Chondrocyte (in vitro differentiated cells): ENCODE results near the gene THADA. TPM values are rescaled to one million over a fixed set of nuclear protein-coding genes. Genes with fewer than 3 reads are reported as not detected.

ENCODE experiments used
- DNase-seq: peaks from one replicate; pipeline ENCODE4 v3.0.0; 2021; ENCODE audit warnings: mixed read lengths, low spot score
- H3K27ac Mint-ChIP-seq: one replicate; pipeline ENCODE4 v1.8.0; 2021; ENCODE audit warnings: mild to moderate bottlenecking, moderate library complexity, mixed read lengths; ENCODE audit not compliant: unreplicated experiment
- H3K27me3 Mint-ChIP-seq: 2 replicates; pipeline ENCODE4 v1.8.0; 2021; ENCODE audit warnings: low read depth, mixed read lengths
- H3K36me3 Mint-ChIP-seq: 2 replicates; pipeline ENCODE4 v1.8.0; 2021; ENCODE audit warnings: low read depth, mixed read lengths
- H3K4me1 Mint-ChIP-seq: 2 replicates; pipeline ENCODE4 v1.8.0; 2021; ENCODE audit warnings: low read depth, mild to moderate bottlenecking, mixed read lengths
- H3K4me3 Mint-ChIP-seq: one replicate; pipeline ENCODE4 v1.8.0; 2021; ENCODE audit warnings: mild to moderate bottlenecking, moderate library complexity, mixed read lengths; ENCODE audit not compliant: unreplicated experiment
- H3K9me3 Mint-ChIP-seq: 2 replicates; pipeline ENCODE4 v1.8.0; 2021; ENCODE audit warnings: low read depth, mixed read lengths
- total RNA-seq: library from RNA; stranded (reverse); gene quantifications from 3 replicates; pipeline ENCODE4 v1.2.1, GENCODE V29; 2021
- TF ChIP-seq, protein P1 (sequence below): fragments of 200-600 bp; sonication (generic); IDR thresholded peaks from 2 replicates; pipeline ENCODE4 v1.5.0; 2021; ENCODE audit warnings: antibody characterized with exemption, mild to moderate bottlenecking, moderate library complexity

Gene THADA
- total RNA-seq, 1 donor from 2014 or later: 28.4 TPM

DNA sequence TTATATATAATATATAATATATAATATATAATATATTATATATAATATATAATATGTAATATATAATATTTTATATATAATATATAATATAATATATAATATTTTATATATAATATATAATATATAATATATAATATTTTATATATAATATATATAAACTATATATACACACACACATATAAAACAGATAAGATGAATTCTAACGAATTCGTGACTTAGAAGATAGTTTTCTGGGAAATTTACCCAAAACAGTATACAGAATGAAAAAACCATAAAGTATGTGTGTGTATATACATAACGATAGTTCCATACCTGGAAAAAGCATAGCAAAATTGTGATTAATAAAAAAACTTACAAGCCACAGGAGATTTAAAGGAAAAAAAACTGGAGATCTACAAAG lies 80.6 kb downstream of the THADA start:
- no peak overlapping the region for H3K4me3 Mint-ChIP-seq
- H3K9me3 Mint-ChIP-seq: peaks cover 3% of the 10 kb centered on the region
- no peak overlapping the region for H3K27ac Mint-ChIP-seq
- TF ChIP-seq, protein P1, sequence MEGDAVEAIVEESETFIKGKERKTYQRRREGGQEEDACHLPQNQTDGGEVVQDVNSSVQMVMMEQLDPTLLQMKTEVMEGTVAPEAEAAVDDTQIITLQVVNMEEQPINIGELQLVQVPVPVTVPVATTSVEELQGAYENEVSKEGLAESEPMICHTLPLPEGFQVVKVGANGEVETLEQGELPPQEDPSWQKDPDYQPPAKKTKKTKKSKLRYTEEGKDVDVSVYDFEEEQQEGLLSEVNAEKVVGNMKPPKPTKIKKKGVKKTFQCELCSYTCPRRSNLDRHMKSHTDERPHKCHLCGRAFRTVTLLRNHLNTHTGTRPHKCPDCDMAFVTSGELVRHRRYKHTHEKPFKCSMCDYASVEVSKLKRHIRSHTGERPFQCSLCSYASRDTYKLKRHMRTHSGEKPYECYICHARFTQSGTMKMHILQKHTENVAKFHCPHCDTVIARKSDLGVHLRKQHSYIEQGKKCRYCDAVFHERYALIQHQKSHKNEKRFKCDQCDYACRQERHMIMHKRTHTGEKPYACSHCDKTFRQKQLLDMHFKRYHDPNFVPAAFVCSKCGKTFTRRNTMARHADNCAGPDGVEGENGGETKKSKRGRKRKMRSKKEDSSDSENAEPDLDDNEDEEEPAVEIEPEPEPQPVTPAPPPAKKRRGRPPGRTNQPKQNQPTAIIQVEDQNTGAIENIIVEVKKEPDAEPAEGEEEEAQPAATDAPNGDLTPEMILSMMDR: no peak
- no peaks in the 10 kb centered on the region for H3K27me3 Mint-ChIP-seq
- H3K4me1 Mint-ChIP-seq: peaks cover 56% of the 10 kb centered on the region
- H3K36me3 Mint-ChIP-seq: peaks cover 4% of the 10 kb centered on the region
- no peak for DNase-seq

DNA sequence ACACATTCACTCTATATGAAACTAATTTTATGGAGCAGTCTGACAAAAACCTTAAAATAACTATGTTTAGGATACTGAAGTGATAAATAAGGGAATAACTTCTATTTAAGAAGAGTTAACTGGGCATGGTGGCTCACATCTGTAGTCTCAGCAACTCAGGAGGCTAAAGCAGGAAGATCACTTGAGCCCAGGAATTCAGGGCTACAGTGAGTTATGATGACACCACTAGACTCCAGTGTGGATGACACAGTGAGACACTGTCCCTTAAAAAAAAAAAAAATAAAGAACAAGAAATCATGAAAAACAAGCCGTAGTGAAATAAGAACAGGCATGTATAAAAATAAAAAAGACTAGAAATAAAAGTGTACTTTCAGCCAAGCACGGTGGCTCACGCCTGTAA lies 82.0 kb downstream of the THADA start:
- Mint-ChIP-seq H3K4me3 (no peak overlapping the region), H3K27me3 (no peaks in the 10 kb centered on the region), H3K9me3 (peaks cover 3% of the 10 kb centered on the region), H3K4me1 (peaks cover 41% of the 10 kb centered on the region), H3K36me3 (peaks cover 4% of the 10 kb centered on the region), H3K27ac (no peak overlapping the region)
- DNase-seq: no peak
- TF ChIP-seq, protein P1: no peak

DNA sequence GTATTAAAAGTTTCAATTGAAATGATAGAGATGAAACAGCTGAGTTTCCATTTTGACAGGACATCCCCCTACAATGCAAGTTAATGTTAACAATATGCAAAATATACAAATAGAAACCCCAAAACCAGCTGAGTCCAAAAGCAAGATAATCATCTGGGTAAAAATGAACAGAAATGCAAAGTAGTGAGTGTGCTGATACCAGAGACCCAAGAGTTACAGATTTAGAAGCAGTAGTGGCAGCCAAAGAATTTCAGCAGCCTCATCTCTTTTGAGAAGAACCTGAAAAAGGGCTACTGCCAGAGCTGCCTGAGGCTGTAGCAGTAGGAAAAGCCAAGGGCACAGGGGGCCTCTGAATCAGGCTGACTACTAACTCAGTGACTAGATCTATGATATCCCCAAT lies 82.6 kb downstream of the THADA start:
- no peak for DNase-seq
- H3K4me3 Mint-ChIP-seq: no peak overlapping the region
- H3K36me3 Mint-ChIP-seq: peaks cover 6% of the 10 kb centered on the region
- TF ChIP-seq, protein P1: no peak
- H3K9me3 Mint-ChIP-seq: peaks cover 3% of the 10 kb centered on the region
- H3K27ac Mint-ChIP-seq: peak overlapping the region; percentile 60
- peaks cover 36% of the 10 kb centered on the region for H3K4me1 Mint-ChIP-seq
- H3K27me3 Mint-ChIP-seq: no peaks in the 10 kb centered on the region

DNA sequence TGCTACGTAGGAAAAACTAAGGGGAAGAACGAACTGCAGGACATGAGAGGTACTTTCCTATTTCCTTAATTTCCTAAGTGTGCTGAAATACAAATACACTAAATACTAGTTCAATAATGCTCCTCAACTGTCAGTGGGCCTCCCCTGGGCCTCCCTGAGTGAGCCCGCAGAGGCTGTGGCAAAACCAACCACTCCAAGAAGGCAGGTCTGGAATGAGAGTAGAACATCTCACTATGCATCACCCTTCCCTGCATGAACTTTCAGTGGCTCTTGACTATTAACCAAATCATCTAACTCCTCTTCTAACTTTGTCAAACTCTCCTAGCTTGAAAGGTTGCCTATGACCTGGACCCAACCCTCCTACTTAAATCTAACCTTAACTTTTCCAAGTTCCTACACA lies 84.6 kb downstream of the THADA start:
- no peak overlapping the region for H3K4me3 Mint-ChIP-seq
- peaks cover 12% of the 10 kb centered on the region for H3K36me3 Mint-ChIP-seq
- TF ChIP-seq, protein P1: no peak
- H3K27me3 Mint-ChIP-seq: no peaks in the 10 kb centered on the region
- peaks cover 21% of the 10 kb centered on the region for H3K4me1 Mint-ChIP-seq
- no peak for DNase-seq
- H3K27ac Mint-ChIP-seq: no peak overlapping the region
- H3K9me3 Mint-ChIP-seq: peaks cover 3% of the 10 kb centered on the region

DNA sequence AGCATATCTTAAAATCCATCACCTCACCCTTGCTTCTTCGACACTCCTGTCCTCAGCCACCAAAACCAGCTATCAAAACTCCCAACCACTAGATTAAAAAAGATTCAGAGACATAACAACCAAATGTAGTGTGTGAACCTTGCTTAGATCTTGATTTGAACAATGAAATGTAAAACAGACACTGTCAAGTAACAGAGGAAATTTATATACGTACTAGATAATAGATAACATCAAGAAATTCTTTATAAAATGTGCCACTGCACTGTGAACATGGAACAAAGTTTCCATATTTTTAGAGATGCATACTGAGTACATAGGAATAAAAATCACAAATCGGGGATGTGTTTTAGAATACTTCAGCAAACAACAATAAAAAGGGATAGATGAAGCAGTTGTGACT lies 86.0 kb downstream of the THADA start:
- Mint-ChIP-seq H3K36me3 (peaks cover 15% of the 10 kb centered on the region), H3K9me3 (peaks cover 3% of the 10 kb centered on the region), H3K4me3 (no peak overlapping the region), H3K4me1 (peaks cover 16% of the 10 kb centered on the region), H3K27ac (no peak overlapping the region), H3K27me3 (no peaks in the 10 kb centered on the region)
- DNase-seq: no peak
- TF ChIP-seq, protein P1: no peak
